Fibroblast of pulmonary artery (primary cell): Measurements from ENCODE around the gene CABCOCO1.
A peak's percentile ranks its signal among the peaks of the same experiment; 100 is the strongest.

Source experiments
- DNase-seq: peaks from one replicate; pipeline ENCODE4 v3.0.0-alpha.2; 2010; ENCODE audit warnings: low read depth
- H3K4me3 ChIP-seq: replicated peaks from 2 replicates; pipeline ENCODE4 v1.5.1; 2011; ENCODE audit warnings: low read depth, mild to moderate bottlenecking, control low read depth, low read length, moderate library complexity
- TF ChIP-seq, protein P1 (sequence below): IDR thresholded peaks from 2 replicates; pipeline ENCODE4 v1.5.1; 2011; ENCODE audit warnings: mild to moderate bottlenecking, control low read depth, low read length, inconsistent platforms; ENCODE audit errors: missing control alignments

Gene CABCOCO1

DNA sequence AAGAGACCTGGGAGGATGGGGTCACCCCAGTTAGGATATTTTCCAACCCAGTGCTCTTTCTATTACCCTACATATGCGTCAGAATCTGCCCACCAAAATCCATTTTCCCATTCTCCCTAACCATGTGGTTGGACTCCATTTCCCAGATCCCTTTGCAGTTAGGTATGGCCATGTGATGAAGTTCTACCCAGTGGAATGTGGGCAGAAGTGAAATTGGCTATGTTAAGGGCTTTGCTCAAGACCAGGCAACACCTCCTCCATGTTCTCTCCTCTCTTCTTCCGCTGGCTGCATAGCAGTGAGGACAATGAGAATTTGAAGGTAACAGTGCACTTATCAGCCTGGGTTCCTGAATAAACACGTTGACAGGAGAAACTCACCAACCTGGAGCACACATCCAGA, 111.3 kb downstream of the CABCOCO1 start:
- H3K4me3 ChIP-seq, result no peak overlapping the region
- TF ChIP-seq, protein P1, sequence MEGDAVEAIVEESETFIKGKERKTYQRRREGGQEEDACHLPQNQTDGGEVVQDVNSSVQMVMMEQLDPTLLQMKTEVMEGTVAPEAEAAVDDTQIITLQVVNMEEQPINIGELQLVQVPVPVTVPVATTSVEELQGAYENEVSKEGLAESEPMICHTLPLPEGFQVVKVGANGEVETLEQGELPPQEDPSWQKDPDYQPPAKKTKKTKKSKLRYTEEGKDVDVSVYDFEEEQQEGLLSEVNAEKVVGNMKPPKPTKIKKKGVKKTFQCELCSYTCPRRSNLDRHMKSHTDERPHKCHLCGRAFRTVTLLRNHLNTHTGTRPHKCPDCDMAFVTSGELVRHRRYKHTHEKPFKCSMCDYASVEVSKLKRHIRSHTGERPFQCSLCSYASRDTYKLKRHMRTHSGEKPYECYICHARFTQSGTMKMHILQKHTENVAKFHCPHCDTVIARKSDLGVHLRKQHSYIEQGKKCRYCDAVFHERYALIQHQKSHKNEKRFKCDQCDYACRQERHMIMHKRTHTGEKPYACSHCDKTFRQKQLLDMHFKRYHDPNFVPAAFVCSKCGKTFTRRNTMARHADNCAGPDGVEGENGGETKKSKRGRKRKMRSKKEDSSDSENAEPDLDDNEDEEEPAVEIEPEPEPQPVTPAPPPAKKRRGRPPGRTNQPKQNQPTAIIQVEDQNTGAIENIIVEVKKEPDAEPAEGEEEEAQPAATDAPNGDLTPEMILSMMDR, result no peak

DNA sequence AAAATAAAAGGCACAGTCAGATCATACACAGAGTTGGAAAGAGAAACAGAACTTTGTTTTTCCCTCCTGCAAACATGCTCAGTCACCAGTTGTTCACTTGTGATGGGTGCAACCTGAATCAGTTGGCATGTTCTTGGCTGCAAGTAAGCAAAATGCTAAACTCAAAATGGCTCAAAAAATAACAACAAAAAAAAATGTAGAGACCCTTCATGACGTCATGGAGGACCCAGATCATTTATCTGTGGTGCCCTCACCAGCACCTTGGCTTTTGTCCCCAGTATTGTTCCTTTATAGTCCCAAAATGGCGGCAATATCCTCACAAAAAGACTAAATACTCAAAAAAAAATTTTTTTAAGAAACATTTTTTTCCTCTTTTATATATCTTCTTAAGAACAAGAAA, 112.4 kb downstream of the CABCOCO1 start:
- DNase-seq, result no peak
- TF ChIP-seq, protein P1, result no peak
- no peak overlapping the region for H3K4me3 ChIP-seq

More for the DNA sequence above, 111.3 kb downstream of the CABCOCO1 start:
- no peak for DNase-seq

DNA sequence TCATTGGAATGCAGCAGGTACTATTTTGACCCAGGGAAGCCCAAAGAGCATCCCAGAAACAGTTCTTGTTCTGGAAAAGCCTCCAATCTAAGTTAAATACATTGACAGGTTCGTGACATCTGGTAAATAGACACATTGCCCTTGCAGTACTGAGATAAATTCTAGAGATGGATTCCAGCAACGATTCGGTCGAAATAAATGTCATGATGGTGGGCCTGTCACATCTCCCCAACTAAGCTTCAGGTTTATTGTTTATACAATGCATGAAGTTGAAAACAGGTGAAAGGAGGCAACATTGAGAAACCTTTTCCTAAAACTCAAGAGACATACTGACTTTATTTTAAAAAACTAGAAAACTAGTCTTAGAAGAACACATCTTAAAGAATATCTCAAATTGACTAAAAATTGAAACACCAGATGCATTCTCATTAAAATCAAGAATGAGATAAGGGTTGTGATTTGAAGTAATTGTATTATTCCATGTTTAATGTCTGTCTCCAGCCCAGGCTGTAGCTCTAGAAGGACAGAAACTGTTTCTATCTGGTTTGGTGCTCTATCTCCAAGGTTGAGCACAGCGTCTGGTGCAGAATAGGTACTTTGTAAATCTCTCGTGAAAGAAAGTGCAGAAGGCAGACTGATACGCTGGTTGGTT, 114.0 kb downstream of the CABCOCO1 start:
- H3K4me3 ChIP-seq, result no peak overlapping the region
- TF ChIP-seq, protein P1, result no peak
- DNase-seq, result no peak

- no peak for DNase-seq
- H3K4me3 ChIP-seq, result no peak overlapping the region
- TF ChIP-seq, protein P1, result no peak
These were observed 115.4 kb downstream of the CABCOCO1 start for GRCh38 chr10:61778137-61778536.

DNA sequence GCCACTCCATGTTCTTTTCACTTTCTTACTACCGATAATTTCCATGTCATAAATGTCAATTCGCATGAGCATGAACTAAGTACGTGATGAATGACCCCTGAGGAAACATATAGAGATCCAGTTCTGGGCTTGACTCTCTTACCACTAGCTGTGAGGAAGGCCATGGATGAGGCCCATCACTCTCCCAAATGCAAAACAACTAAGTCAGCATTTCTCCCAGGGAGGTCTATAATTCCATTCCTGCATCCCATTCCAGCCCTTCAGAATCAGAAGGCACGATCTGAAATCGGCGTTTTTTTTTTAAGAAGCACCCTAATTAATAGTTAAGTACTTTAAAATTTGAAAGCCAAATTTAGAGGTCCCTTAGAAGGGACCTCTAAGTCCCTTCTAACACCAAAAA, 116.5 kb downstream of the CABCOCO1 start:
- no peak overlapping the region for H3K4me3 ChIP-seq
- TF ChIP-seq, protein P1, result no peak
- DNase-seq, result no peak

DNA sequence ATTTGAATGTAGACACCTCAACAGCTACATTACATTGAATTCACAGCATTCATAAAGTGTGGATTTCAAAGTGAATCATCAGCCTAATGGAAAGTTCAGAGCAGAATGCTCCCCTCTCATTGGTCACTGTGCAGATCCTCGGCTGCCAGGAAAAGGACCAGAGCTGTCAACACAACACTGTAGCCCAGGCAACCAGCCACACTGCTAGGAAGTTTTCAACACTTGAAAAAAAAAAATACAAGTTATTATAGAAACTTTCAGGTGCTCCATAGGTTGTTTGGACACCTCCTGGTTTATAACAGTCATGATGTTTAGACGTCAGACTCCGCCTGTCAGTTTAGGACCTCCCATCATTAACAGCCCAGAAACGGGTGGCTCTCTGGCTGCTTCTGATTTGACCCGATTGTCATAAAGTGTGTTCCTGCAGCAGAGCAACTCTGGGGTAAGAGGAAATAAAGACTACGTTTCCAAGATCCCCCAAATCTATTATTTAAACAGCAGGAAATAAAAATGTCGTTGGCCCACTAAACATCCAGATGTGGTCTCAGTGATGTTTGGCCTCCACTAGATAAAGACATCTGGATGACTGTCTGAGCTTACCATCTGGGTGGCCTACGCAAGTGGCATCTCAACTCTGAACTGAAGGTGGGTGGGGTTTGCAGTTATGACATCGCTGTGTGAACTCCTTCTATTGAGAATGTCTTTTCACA, 117.4 kb downstream of the CABCOCO1 start:
- H3K4me3 ChIP-seq, result no peak overlapping the region
- peak; percentile 88 for DNase-seq
- TF ChIP-seq, protein P1, result no peak

DNA sequence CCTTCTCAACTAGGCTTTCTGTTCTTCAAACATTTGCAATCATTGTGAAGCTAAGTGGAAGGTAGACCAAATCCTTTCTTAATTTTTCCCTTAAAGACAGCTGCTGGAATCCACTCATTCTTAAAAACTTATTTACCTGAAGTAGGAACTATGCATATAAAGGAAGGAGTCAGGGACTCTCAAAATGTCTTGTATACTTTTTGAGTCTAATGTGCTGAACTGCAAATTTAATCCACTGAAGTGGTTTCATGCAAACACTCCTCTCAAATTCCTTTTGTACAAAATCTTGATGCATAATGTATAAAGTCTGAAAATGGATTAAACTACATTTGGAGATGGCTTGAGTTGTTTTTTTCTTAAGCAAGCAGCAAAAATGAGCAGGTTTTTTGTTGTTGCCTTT, 118.0 kb downstream of the CABCOCO1 start:
- TF ChIP-seq, protein P1, result no peak
- no peak for DNase-seq
- no peak overlapping the region for H3K4me3 ChIP-seq
